Nephron progenitor cell (in vitro differentiated cells): ENCODE measurements around the gene MYL4.
A peak's percentile ranks its signal among the peaks of the same experiment; 100 is the strongest.
"Not testable (repeated sequence)": the region's sequence is repeated elsewhere in the genome, so short reads cannot be mapped to it uniquely, and the experiment has no call there.

Source experiments
- DNase-seq: peaks from one replicate; pipeline ENCODE4 v3.0.0; 2021
- H3K27ac Mint-ChIP-seq: 2 replicates; pipeline ENCODE4 v1.8.0; 2021; ENCODE audit warnings: mild to moderate bottlenecking, moderate library complexity, mixed read lengths
- H3K27me3 Mint-ChIP-seq: 2 replicates; pipeline ENCODE4 v1.8.0; 2021; ENCODE audit warnings: mild to moderate bottlenecking, low read depth, mixed read lengths; ENCODE audit not compliant: poor library complexity
- H3K36me3 Mint-ChIP-seq: 2 replicates; pipeline ENCODE4 v1.8.0; 2021; ENCODE audit warnings: low read depth, mixed read lengths
- H3K4me1 Mint-ChIP-seq: 2 replicates; pipeline ENCODE4 v1.8.0; 2021; ENCODE audit warnings: mixed read lengths
- H3K4me3 Mint-ChIP-seq: 2 replicates; pipeline ENCODE4 v1.8.0; 2021; ENCODE audit warnings: mild to moderate bottlenecking, moderate library complexity, mixed read lengths
- H3K9me3 Mint-ChIP-seq: 2 replicates; pipeline ENCODE4 v1.8.0; 2021; ENCODE audit warnings: mild to moderate bottlenecking, moderate library complexity, mixed read lengths
- CTCF ChIP-seq: fragments of 200-600 bp; sonication (generic); IDR thresholded peaks from 2 replicates; pipeline ENCODE4 v1.5.0; 2021; ENCODE audit warnings: antibody characterized with exemption

The MYL4 gene

GRCh38 chr17:47172696-47173565, 36.2 kb upstream of the MYL4 start:
- Mint-ChIP-seq H3K27me3 (no peaks in the 10 kb centered on the region), H3K4me3 (no peak overlapping the region)
- no peak for DNase-seq

GRCh38 chr17:47174823-47175222, 34.3 kb upstream of the MYL4 start:
- H3K27ac Mint-ChIP-seq = peak overlapping the region; percentile 22
- not testable (repeated sequence) for H3K4me3 Mint-ChIP-seq, DNase-seq, H3K27me3 Mint-ChIP-seq, H3K9me3 Mint-ChIP-seq, H3K4me1 Mint-ChIP-seq
- H3K36me3 Mint-ChIP-seq = peaks cover 61% of the 10 kb centered on the region

More at GRCh38 chr17:47172696-47173565, 36.2 kb upstream of the MYL4 start:
- Mint-ChIP-seq H3K27ac (no peak overlapping the region), H3K9me3 (no peaks in the 10 kb centered on the region), H3K4me1 (no peaks in the 10 kb centered on the region), H3K36me3 (peaks cover 62% of the 10 kb centered on the region)
- no peak for TF ChIP-seq CTCF

GRCh38 chr17:47176389-47176826, 32.7 kb upstream of the MYL4 start:
- H3K27me3 Mint-ChIP-seq = no peaks in the 10 kb centered on the region

GRCh38 chr17:47177261-47177660, 31.9 kb upstream of the MYL4 start:
- no peak overlapping the region for H3K27ac Mint-ChIP-seq
- no peaks in the 10 kb centered on the region for H3K27me3 Mint-ChIP-seq
- no peak overlapping the region for H3K4me3 Mint-ChIP-seq
- TF ChIP-seq CTCF = no peak
- H3K9me3 Mint-ChIP-seq = no peaks in the 10 kb centered on the region
- peaks cover 50% of the 10 kb centered on the region for H3K36me3 Mint-ChIP-seq
- H3K4me1 Mint-ChIP-seq = peaks cover under 1% of the 10 kb centered on the region
- DNase-seq = no peak

More at GRCh38 chr17:47176389-47176826, 32.7 kb upstream of the MYL4 start:
- no peak for TF ChIP-seq CTCF
- H3K4me3 Mint-ChIP-seq = no peak overlapping the region
- H3K4me1 Mint-ChIP-seq = no peaks in the 10 kb centered on the region
- no peaks in the 10 kb centered on the region for H3K9me3 Mint-ChIP-seq
- DNase-seq = no peak
- H3K36me3 Mint-ChIP-seq = peaks cover 52% of the 10 kb centered on the region
- peak overlapping the region; percentile 60 for H3K27ac Mint-ChIP-seq

GRCh38 chr17:47179141-47179540, 30.0 kb upstream of the MYL4 start:
- Mint-ChIP-seq H3K9me3 (no peaks in the 10 kb centered on the region), H3K36me3 (peaks cover 44% of the 10 kb centered on the region), H3K4me1 (peaks cover 9% of the 10 kb centered on the region), H3K27me3 (no peaks in the 10 kb centered on the region), H3K4me3 (no peak overlapping the region), H3K27ac (no peak overlapping the region)
- no peak for DNase-seq
- TF ChIP-seq CTCF = no peak

GRCh38 chr17:47180337-47180736, 28.8 kb upstream of the MYL4 start:
- no peaks in the 10 kb centered on the region for H3K9me3 Mint-ChIP-seq
- H3K4me3 Mint-ChIP-seq = no peak overlapping the region
- H3K27ac Mint-ChIP-seq = no peak overlapping the region
- no peak for DNase-seq
- TF ChIP-seq CTCF = no peak
- peaks cover 35% of the 10 kb centered on the region for H3K36me3 Mint-ChIP-seq
- no peaks in the 10 kb centered on the region for H3K27me3 Mint-ChIP-seq
- H3K4me1 Mint-ChIP-seq = peaks cover 15% of the 10 kb centered on the region

- Mint-ChIP-seq H3K4me1 (peaks cover 18% of the 10 kb centered on the region), H3K36me3 (peaks cover 33% of the 10 kb centered on the region)
- H3K27me3 Mint-ChIP-seq, H3K27ac Mint-ChIP-seq, H3K9me3 Mint-ChIP-seq, H3K4me3 Mint-ChIP-seq, DNase-seq: not testable (repeated sequence)
Observed at GRCh38 chr17:47180988-47181387, 28.2 kb upstream of the MYL4 start.
